ENCODE results near the gene MARCHF7. TPM values are rescaled to one million over a fixed set of nuclear protein-coding genes. Genes with fewer than 3 reads are reported as not detected.

MARCHF7 gene
- total and polyA plus RNA-seq, 2 of the 8 experiments (the other 6 are each of a cell fraction or from before 2014, with no cell fraction given), result 18.3 to 116 TPM

DNA sequence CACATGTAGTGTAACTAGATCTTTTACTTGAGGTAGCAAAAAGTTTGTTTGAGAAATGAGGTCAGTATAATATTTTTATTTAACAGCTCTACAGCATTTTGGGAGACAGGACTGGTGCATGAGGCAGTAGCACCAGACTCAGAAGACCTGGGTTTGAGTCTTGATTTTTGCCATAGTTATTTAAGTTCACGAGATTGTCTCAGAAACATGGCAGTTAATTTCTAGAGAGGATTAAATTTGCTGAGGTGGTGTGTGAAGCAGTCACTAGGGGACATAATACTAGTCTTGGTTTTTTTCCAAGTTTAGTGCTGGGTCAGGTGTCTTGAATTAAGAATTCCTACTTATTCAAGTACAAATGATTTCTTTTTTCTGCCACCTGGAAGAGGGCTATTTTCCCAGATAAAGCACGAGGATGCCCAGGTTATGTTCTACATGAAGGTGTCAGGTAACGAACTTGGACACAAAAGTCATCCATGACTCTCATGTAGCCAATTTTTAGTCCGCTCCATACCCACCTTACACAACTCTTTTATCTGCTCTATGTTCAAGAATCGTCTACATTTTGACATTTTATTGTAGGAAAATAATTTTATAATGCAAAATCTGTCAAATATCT, 1.4 kb downstream of the MARCHF7 start:
- FAIRE-seq (no peak), DNase-seq (ENCODE audit: low read depth in 1 of 2, low spot score in 2 of 2) (no peak)
- no peak overlapping the region for H3K23ac ChIP-seq (ENCODE audit: insufficient read length)
- H2BK5ac ChIP-seq (ENCODE audit: low read depth, low read length), result no peak overlapping the region
- no peaks in the 10 kb centered on the region for H3K23me2 ChIP-seq (ENCODE audit: low read depth, low read length)
- H3K36me3 ChIP-seq (ENCODE audit: control insufficient read depth in 2 of 4, insufficient read depth in 4 of 4, low read length in 3 of 4), result peaks cover 0 to 39% (median 8%) of the 10 kb centered on the region in 4 experiments; a peak in 5 of 8 replicates
- H3K4me2 ChIP-seq (ENCODE audit: insufficient read depth in 1 of 2, low read depth in 2 of 2, low read length in 2 of 2), result peak overlapping the region; percentile 73 to 86
- 0 out of 2 replicates have a peak, but pooled peaks cover 2% of the 10 kb centered on the region for H3K79me1 ChIP-seq (ENCODE audit: low read depth, low read length)
- TF ChIP-seq FOSL1 (IDR thresholded peaks at IDR 0.05; ENCODE audit: insufficient read depth, low read depth, low read length) (no peak), SIN3A (conservative IDR thresholded peaks at IDR 0.05 in 1 of 2, IDR thresholded peaks at IDR 0.05 in 1 of 2; ENCODE audit: low read depth in 1 of 2, low read length in 2 of 2) (no peak)
- TF ChIP-seq, protein P1, sequence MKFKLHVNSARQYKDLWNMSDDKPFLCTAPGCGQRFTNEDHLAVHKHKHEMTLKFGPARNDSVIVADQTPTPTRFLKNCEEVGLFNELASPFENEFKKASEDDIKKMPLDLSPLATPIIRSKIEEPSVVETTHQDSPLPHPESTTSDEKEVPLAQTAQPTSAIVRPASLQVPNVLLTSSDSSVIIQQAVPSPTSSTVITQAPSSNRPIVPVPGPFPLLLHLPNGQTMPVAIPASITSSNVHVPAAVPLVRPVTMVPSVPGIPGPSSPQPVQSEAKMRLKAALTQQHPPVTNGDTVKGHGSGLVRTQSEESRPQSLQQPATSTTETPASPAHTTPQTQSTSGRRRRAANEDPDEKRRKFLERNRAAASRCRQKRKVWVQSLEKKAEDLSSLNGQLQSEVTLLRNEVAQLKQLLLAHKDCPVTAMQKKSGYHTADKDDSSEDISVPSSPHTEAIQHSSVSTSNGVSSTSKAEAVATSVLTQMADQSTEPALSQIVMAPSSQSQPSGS (IDR thresholded peaks at IDR 0.05; ENCODE audit: low read length), result no peak
- H3K14ac ChIP-seq (ENCODE audit: insufficient read length), result no peak overlapping the region
- no peak overlapping the region for H3K56ac ChIP-seq (replicated peaks; ENCODE audit: insufficient read length, low read depth, low read length)
- ChIA-PET CTCF (ENCODE audit: partially characterized antibody) (interaction anchor here (1.4 to 2.1 kb wide), 2 partner anchors 156 kb away, joined by 4 to 6 read pairs; no protein-coding TSS in a partner anchor), POLR2A (ENCODE audit: partially characterized antibody) (interaction anchor here (0.6 to 4.6 kb wide), 18 partner anchors 7 to 468 kb away, joined by 3 to 75 read pairs (median 5); partner anchors contain the start of genes BAZ2B and LY75)
- no peak overlapping the region for H4K8ac ChIP-seq (ENCODE audit: extremely low read depth, insufficient read depth, low read length)
- no peak overlapping the region for H4K91ac ChIP-seq (replicated peaks; ENCODE audit: insufficient read length, low read length)
- H4K20me1 ChIP-seq (replicated peaks in 1 of 2; ENCODE audit: control insufficient read depth in 1 of 2, insufficient read depth in 2 of 2, low read length in 2 of 2), result peaks cover 16 to 19% of the 10 kb centered on the region in 2 experiments
- no peak overlapping the region for H2AFZ ChIP-seq (ENCODE audit: low read length)
- no peaks in the 10 kb centered on the region for H3K9me3 ChIP-seq (ENCODE audit: insufficient read depth in 2 of 2, low read depth in 1 of 2, low read length in 1 of 2)
- H2AK5ac ChIP-seq (ENCODE audit: low read depth, low read length), result no peak overlapping the region
- peak overlapping the region; percentile 84 to 96 (median 92) for H3K4me3 ChIP-seq (ENCODE audit: extremely low read depth in 1 of 4, insufficient read depth in 2 of 4, low read depth in 3 of 4, low read length in 4 of 4)
- peaks cover 0 to 10% (median 4%) of the 10 kb centered on the region in 4 experiments; a peak in 3 of 7 replicates for H3K4me1 ChIP-seq (replicated peaks in 1 of 4; ENCODE audit: control insufficient read depth in 3 of 4, insufficient read depth in 4 of 4, low read length in 3 of 4)
- no peak overlapping the region for H3K4ac ChIP-seq (replicated peaks; ENCODE audit: insufficient read length, low read depth, low read length)
- H3K79me2 ChIP-seq (ENCODE audit: control insufficient read depth in 1 of 2, insufficient read depth in 2 of 2, low read length in 2 of 2), result peaks cover 52 to 70% of the 10 kb centered on the region in 2 experiments
- H3K9ac ChIP-seq (replicated peaks in 1 of 4; ENCODE audit: extremely low read depth in 1 of 4, low read depth in 3 of 4, low read length in 3 of 4), result peak overlapping the region in 3 of 4 experiments; percentile 34 to 100 (median 61); a peak in 4 of 7 replicates
- no peak overlapping the region for H4K5ac ChIP-seq (ENCODE audit: insufficient read length, low read depth, low read length)
- 66% methylated on average over 5 of the region's 5 CpGs; no CpG with 5 or more reads in 1 of the 2 experiments for WGBS, 2 experiments (ENCODE audit: extremely low coverage in 1 of 2, insufficient coverage in 1 of 2, insufficient read length in 1 of 2, insufficient replicate concordance in 2 of 2, low coverage in 1 of 2, low lambda C conversion rate in 2 of 2, missing lambda C conversion rate in 1 of 2)
- H3K27ac ChIP-seq (ENCODE audit: low read depth, low read length), result no peak overlapping the region; the same call in 1 of the 2 replicates
- H2BK12ac ChIP-seq (ENCODE audit: low read depth, low read length), result no peak overlapping the region
- H2BK15ac ChIP-seq (ENCODE audit: low read length), result no peak overlapping the region
- no peak overlapping the region for H2BK20ac ChIP-seq (ENCODE audit: low read length)
- no peaks in the 10 kb centered on the region for H3K27me3 ChIP-seq (replicated peaks in 1 of 4; ENCODE audit: control insufficient read depth in 3 of 4, extremely low read depth in 1 of 4, insufficient read depth in 3 of 4, low read length in 3 of 4)
- H2BK120ac ChIP-seq (replicated peaks; ENCODE audit: low read depth, low read length), result peak overlapping the region; percentile 44
- H3K18ac ChIP-seq (ENCODE audit: extremely low read depth, low read length), result no peak overlapping the region

All from H1 (cell line).